Ascending aorta (tissue), 2 donors: ENCODE measurements around the gene NMRAL1. TPM values are rescaled to one million over a fixed set of nuclear protein-coding genes. Genes with fewer than 3 reads are reported as not detected.
A peak's percentile ranks its signal among the peaks of the same experiment; 100 is the strongest.

Experiments
- DNase-seq, 2 donors: peaks; one replicate each; pipeline ENCODE4 v3.0.0-alpha.2; 2019; ENCODE audit warnings: low spot score in 2 of 2
- H3K27ac ChIP-seq, 2 donors: fragments of 200-600 bp; sonication (generic); one replicate each; pipeline ENCODE4 v1.5.1; 2016 to 2017; ENCODE audit warnings: mild to moderate bottlenecking in 1 of 2
- H3K27me3 ChIP-seq: fragments of 200-600 bp; sonication (generic); one replicate; pipeline ENCODE4 v1.5.1; 2017
- H3K36me3 ChIP-seq, 2 donors: fragments of 200-600 bp; sonication (generic); one replicate each; pipeline ENCODE4 v1.5.1; 2016
- H3K4me1 ChIP-seq, 2 donors: fragments of 200-600 bp; sonication (generic); one replicate each; pipeline ENCODE4 v1.5.1; 2016 to 2017; ENCODE audit warnings: mild to moderate bottlenecking in 1 of 2
- H3K4me3 ChIP-seq, 2 donors: fragments of 200-600 bp; sonication (generic); one replicate each; pipeline ENCODE4 v1.5.1; 2016 to 2017; ENCODE audit warnings: mild to moderate bottlenecking in 1 of 2
- H3K9me3 ChIP-seq, 2 donors: fragments of 200-600 bp; sonication (generic); one replicate each; pipeline ENCODE4 v1.5.1; 2016
- CTCF ChIP-seq, 3 experiments: fragments of 200-600 bp in 2 of 3; fragments of 450-650 bp in 1 of 3; sonication (generic) in 2 of 3; IDR thresholded peaks; one replicate each; pipeline ENCODE4 v1.5.1; 2016 to 2019; ENCODE audit warnings: antibody characterized with exemption in 3 of 3, mild to moderate bottlenecking in 1 of 3, moderate library complexity in 1 of 3
- intact Hi-C: fragments of 100-400 bp; cut with DNase I; formaldehyde crosslinking; loops from one replicate; pipeline ENCODE4 v1.15.1; 2023
- total RNA-seq: library from RNA; depleted of rRNA; stranded (reverse); fragments of >200 nt; gene quantifications from one replicate; pipeline ENCODE4 v1.1.0, GENCODE V29; 2016

Gene NMRAL1
- total RNA-seq, 1 donor from 2014 or later = 48.6 TPM

GRCh38 chr16:4500272-4500671 is 25.8 kb upstream of the NMRAL1 start:
- Histone ChIP-seq H3K27me3 (no peaks in the 10 kb centered on the region), H3K4me1 (peaks cover 3 to 22% of the 10 kb centered on the region in 2 donors), H3K4me3 (peak overlapping the region; percentile 14 to 49), H3K36me3 (peaks cover 0 to 4% of the 10 kb centered on the region in 2 donors), H3K9me3 (no peaks in the 10 kb centered on the region), H3K27ac (peak overlapping the region; percentile 74 to 78)
- TF ChIP-seq CTCF (IDR thresholded peaks at IDR 0.05) = no peak
- DNase-seq = no peak
- intact Hi-C loops = loop anchor here (2.0 kb wide), 1 partner anchor 23 kb away; the partner anchor contains the start of gene HMOX2

GRCh38 chr16:4499196-4499555 is 24.8 kb upstream of the NMRAL1 start:
- DNase-seq = no peak
- intact Hi-C loops = no loop called here
- no peak overlapping the region for H3K4me3 ChIP-seq
- no peak overlapping the region for H3K27ac ChIP-seq
- peaks cover 3 to 22% of the 10 kb centered on the region in 2 donors for H3K4me1 ChIP-seq
- H3K9me3 ChIP-seq = no peaks in the 10 kb centered on the region
- H3K27me3 ChIP-seq = no peaks in the 10 kb centered on the region
- peaks cover 0 to 4% of the 10 kb centered on the region in 2 donors for H3K36me3 ChIP-seq
- no peak for TF ChIP-seq CTCF (IDR thresholded peaks at IDR 0.05)

DNA sequence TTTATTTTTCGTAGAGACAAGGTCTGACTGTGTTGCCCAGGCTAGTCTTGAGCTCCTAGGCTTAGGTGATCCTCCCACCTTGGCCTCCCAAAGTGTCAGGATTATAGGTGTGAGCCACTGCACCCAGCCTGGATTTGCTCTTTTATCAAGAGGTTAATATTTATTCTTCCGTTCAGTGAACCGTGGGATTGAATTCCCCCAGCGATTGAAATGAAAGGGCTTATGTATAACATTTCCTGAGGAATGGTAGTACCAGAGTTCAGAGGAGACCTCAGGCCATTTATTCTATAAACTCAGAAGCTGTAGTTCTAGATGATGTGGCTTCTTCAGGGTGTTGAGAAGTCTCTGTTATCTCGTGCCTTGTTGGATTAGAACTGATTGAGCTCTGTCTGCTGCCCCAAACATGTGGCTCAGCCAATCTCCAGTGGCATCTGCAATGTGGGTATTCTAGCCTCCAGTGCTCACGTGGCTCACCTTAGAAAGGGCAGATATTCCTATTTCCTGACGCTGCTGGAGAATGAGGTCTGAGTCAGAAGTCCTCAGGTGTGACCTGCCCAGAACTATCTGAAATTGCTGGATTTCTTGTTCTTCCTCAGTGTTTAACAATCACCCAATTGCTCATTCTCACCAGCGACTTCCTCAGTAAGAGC is 24.2 kb upstream of the NMRAL1 start:
- Histone ChIP-seq H3K9me3 (no peaks in the 10 kb centered on the region), H3K27ac (no peak overlapping the region), H3K4me3 (no peak overlapping the region), H3K36me3 (peaks cover 0 to 4% of the 10 kb centered on the region in 2 donors), H3K27me3 (no peaks in the 10 kb centered on the region), H3K4me1 (peaks cover 3 to 22% of the 10 kb centered on the region in 2 donors)
- intact Hi-C loops = no loop called here
- DNase-seq = no peak
- no peak for TF ChIP-seq CTCF (IDR thresholded peaks at IDR 0.05)

DNA sequence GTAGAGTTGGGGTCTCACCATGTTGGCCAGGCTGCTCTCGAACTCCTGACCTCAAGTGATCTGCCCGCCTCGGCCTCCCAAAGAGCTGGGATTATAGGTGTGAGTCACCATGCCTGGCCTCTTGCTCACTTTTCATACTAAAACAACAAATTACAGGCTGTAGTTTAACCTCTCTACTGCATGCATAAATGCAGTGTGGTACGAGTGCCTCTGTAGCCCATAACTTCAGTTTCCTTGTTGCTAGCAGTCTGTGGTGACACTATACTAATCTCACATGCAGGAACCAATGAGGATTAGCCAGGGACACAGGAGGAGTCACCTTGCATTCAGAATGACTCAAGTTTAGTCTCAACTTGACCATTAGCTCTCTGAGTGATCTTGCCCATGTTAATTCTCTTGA is 21.9 kb upstream of the NMRAL1 start:
- H3K9me3 ChIP-seq = no peaks in the 10 kb centered on the region
- no peaks in the 10 kb centered on the region for H3K27me3 ChIP-seq
- H3K4me1 ChIP-seq = peaks cover 3 to 14% of the 10 kb centered on the region in 2 donors
- no peak overlapping the region for H3K4me3 ChIP-seq
- no peak for DNase-seq
- peaks cover 0 to 4% of the 10 kb centered on the region in 2 donors for H3K36me3 ChIP-seq
- no peak for TF ChIP-seq CTCF (IDR thresholded peaks at IDR 0.05)
- H3K27ac ChIP-seq = no peak overlapping the region
- intact Hi-C loops = no loop called here

- intact Hi-C loops = no loop called here
These were observed 21.3 kb upstream of the NMRAL1 start for GRCh38 chr16:4495766-4496165.

More at GRCh38 chr16:4495766-4496165, 21.3 kb upstream of the NMRAL1 start:
- Histone ChIP-seq H3K4me3 (no peak overlapping the region), H3K27me3 (no peaks in the 10 kb centered on the region), H3K4me1 (peaks cover 3 to 12% of the 10 kb centered on the region in 2 donors), H3K9me3 (no peaks in the 10 kb centered on the region), H3K27ac (no peak overlapping the region), H3K36me3 (peaks cover 0 to 4% of the 10 kb centered on the region in 2 donors)
- TF ChIP-seq CTCF (IDR thresholded peaks at IDR 0.05) = no peak
- DNase-seq = no peak
